Measurements from ENCODE around the gene PLA2G4D. TPM values are rescaled to one million over a fixed set of nuclear protein-coding genes. Genes with fewer than 3 reads are reported as not detected.

Gene PLA2G4D
- total RNA-seq, 2 experiments from 2014 or later = not detected

- intact Hi-C loops (cut with DNase I, micrococcal nuclease) = no loop called here
- no peaks in the 10 kb centered on the region for H3K4me1 Mint-ChIP-seq
- ChIA-PET POLR2A (interaction anchor here (0.6 kb wide), 1 partner anchor 14 kb away, joined by 7 read pairs; no protein-coding TSS in a partner anchor), CTCF (interaction anchor here (0.6 to 1.3 kb wide), 5 partner anchors 25 to 575 kb away, joined by 3 to 4 read pairs (median 3); no protein-coding TSS in a partner anchor)
- H3K36me3 Mint-ChIP-seq (ENCODE audit: low read depth) = no peaks in the 10 kb centered on the region
- DNase-seq (no peak), ATAC-seq (no peak)
- no peak overlapping the region for H3K27ac Mint-ChIP-seq
- H3K4me3 Mint-ChIP-seq = no peak overlapping the region
- H3K9me3 Mint-ChIP-seq (ENCODE audit: low read depth) = no peaks in the 10 kb centered on the region
- no peaks in the 10 kb centered on the region for H3K27me3 Mint-ChIP-seq
Measured at GRCh38 chr15:42050484-42051255, 43.7 kb downstream of the PLA2G4D start.

- intact Hi-C loops (cut with DNase I, micrococcal nuclease) = no loop called here
- ChIA-PET POLR2A (no interaction called here), CTCF (interaction anchor here (0.6 to 1.2 kb wide), 3 partner anchors 8 to 53 kb away, joined by 3 read pairs; no protein-coding TSS in a partner anchor)
- Mint-ChIP-seq H3K9me3 (ENCODE audit: low read depth) (no peaks in the 10 kb centered on the region), H3K27me3 (no peaks in the 10 kb centered on the region), H3K27ac (no peak overlapping the region), H3K36me3 (ENCODE audit: low read depth) (no peaks in the 10 kb centered on the region), H3K4me1 (no peaks in the 10 kb centered on the region), H3K4me3 (no peak overlapping the region)
- ATAC-seq (no peak), DNase-seq (no peak)
Measured at GRCh38 chr15:42048821-42049200, 45.6 kb downstream of the PLA2G4D start.

- ChIA-PET CTCF (interaction anchor here (0.6 to 1.2 kb wide), 3 partner anchors 8 to 52 kb away, joined by 3 read pairs; no protein-coding TSS in a partner anchor), POLR2A (interaction anchor here (0.5 kb wide), 2 partner anchors 221 to 272 kb away, joined by 3 to 4 read pairs; no protein-coding TSS in a partner anchor)
- no peaks in the 10 kb centered on the region for H3K36me3 Mint-ChIP-seq (ENCODE audit: low read depth)
- intact Hi-C loops (cut with DNase I, micrococcal nuclease) = no loop called here
- no peak overlapping the region for H3K4me3 Mint-ChIP-seq
- H3K4me1 Mint-ChIP-seq = no peaks in the 10 kb centered on the region
- H3K27me3 Mint-ChIP-seq = no peaks in the 10 kb centered on the region
- DNase-seq = no peak
- H3K9me3 Mint-ChIP-seq (ENCODE audit: low read depth) = no peaks in the 10 kb centered on the region
- H3K27ac Mint-ChIP-seq = no peak overlapping the region
- no peak for ATAC-seq
Measured at GRCh38 chr15:42048080-42048820, 46.1 kb downstream of the PLA2G4D start.

- ChIA-PET POLR2A (no interaction called here), CTCF (interaction anchor here (1.9 kb wide), 1 partner anchor 10 kb away, joined by 6 read pairs; no protein-coding TSS in a partner anchor)
Measured at GRCh38 chr15:42046597-42046996, 47.8 kb downstream of the PLA2G4D start.

GRCh38 chr15:42045211-42045615, 49.1 kb downstream of the PLA2G4D start:
- CTCF ChIA-PET = interaction anchor here (0.6 to 1.9 kb wide), 3 partner anchors 12 to 1908 kb away, joined by 3 to 6 read pairs (median 3); no protein-coding TSS in a partner anchor
- intact Hi-C loops (cut with DNase I, micrococcal nuclease) = no loop called here
- no peak for ATAC-seq

More at GRCh38 chr15:42046597-42046996, 47.8 kb downstream of the PLA2G4D start:
- peaks cover under 1% of the 10 kb centered on the region for H3K27me3 Mint-ChIP-seq
- intact Hi-C loops (cut with DNase I, micrococcal nuclease) = no loop called here
- H3K36me3 Mint-ChIP-seq (ENCODE audit: low read depth) = no peaks in the 10 kb centered on the region
- no peak overlapping the region for H3K27ac Mint-ChIP-seq
- ATAC-seq (no peak), DNase-seq (no peak)
- no peaks in the 10 kb centered on the region for H3K9me3 Mint-ChIP-seq (ENCODE audit: low read depth)
- no peak overlapping the region for H3K4me3 Mint-ChIP-seq
- no peaks in the 10 kb centered on the region for H3K4me1 Mint-ChIP-seq

GRCh38 chr15:42042602-42043400, 51.6 kb downstream of the PLA2G4D start:
- Mint-ChIP-seq H3K9me3 (ENCODE audit: low read depth) (no peaks in the 10 kb centered on the region), H3K36me3 (ENCODE audit: low read depth) (no peaks in the 10 kb centered on the region), H3K4me3 (no peak overlapping the region), H3K27me3 (peaks cover 2% of the 10 kb centered on the region), H3K4me1 (no peaks in the 10 kb centered on the region), H3K27ac (no peak overlapping the region)
- POLR2A ChIA-PET = no interaction called here
- intact Hi-C loops (cut with DNase I, micrococcal nuclease) = no loop called here
- CTCF ChIA-PET = interaction anchor here (0.7 to 1.3 kb wide), 3 partner anchors 42 to 83 kb away, joined by 3 read pairs; no protein-coding TSS in a partner anchor
- peak; percentile 16 for ATAC-seq
- no peak for DNase-seq

More at GRCh38 chr15:42045211-42045615, 49.1 kb downstream of the PLA2G4D start:
- H3K4me3 Mint-ChIP-seq = no peak overlapping the region
- H3K9me3 Mint-ChIP-seq (ENCODE audit: low read depth) = no peaks in the 10 kb centered on the region
- peaks cover 2% of the 10 kb centered on the region for H3K27me3 Mint-ChIP-seq
- no peak for DNase-seq
- POLR2A ChIA-PET = no interaction called here
- no peak overlapping the region for H3K27ac Mint-ChIP-seq
- H3K36me3 Mint-ChIP-seq (ENCODE audit: low read depth) = no peaks in the 10 kb centered on the region
- no peaks in the 10 kb centered on the region for H3K4me1 Mint-ChIP-seq

GRCh38 chr15:42038401-42038800, 56.0 kb downstream of the PLA2G4D start:
- POLR2A ChIA-PET = no interaction called here
- Mint-ChIP-seq H3K4me1 (peaks cover 7% of the 10 kb centered on the region), H3K9me3 (ENCODE audit: low read depth) (no peaks in the 10 kb centered on the region), H3K36me3 (ENCODE audit: low read depth) (no peaks in the 10 kb centered on the region), H3K27me3 (peaks cover 2% of the 10 kb centered on the region), H3K27ac (no peak overlapping the region), H3K4me3 (no peak overlapping the region)
- DNase-seq (no peak), ATAC-seq (no peak)
- CTCF ChIA-PET = interaction anchor here (1.0 kb wide), 1 partner anchor 48 kb away, joined by 3 read pairs; no protein-coding TSS in a partner anchor
- intact Hi-C loops (cut with DNase I, micrococcal nuclease) = no loop called here

- H3K9me3 Mint-ChIP-seq (ENCODE audit: low read depth) = no peaks in the 10 kb centered on the region
- peaks cover 11% of the 10 kb centered on the region for H3K4me1 Mint-ChIP-seq
- intact Hi-C loops (cut with DNase I, micrococcal nuclease) = no loop called here
- CTCF ChIA-PET = interaction anchor here (0.6 to 0.9 kb wide), 4 partner anchors 15 to 1241 kb away, joined by 3 to 5 read pairs (median 3); no protein-coding TSS in a partner anchor
- DNase-seq = no peak
- POLR2A ChIA-PET = interaction anchor here (0.5 kb wide), 1 partner anchor 174 kb away, joined by 7 read pairs; no protein-coding TSS in a partner anchor
- no peak overlapping the region for H3K27ac Mint-ChIP-seq
- H3K36me3 Mint-ChIP-seq (ENCODE audit: low read depth) = no peaks in the 10 kb centered on the region
- no peak for ATAC-seq
- no peak overlapping the region for H3K4me3 Mint-ChIP-seq
- peaks cover 2% of the 10 kb centered on the region for H3K27me3 Mint-ChIP-seq
Measured at GRCh38 chr15:42037656-42038055, 56.7 kb downstream of the PLA2G4D start.

- Mint-ChIP-seq H3K27ac (no peak overlapping the region), H3K36me3 (ENCODE audit: low read depth) (no peaks in the 10 kb centered on the region), H3K27me3 (peaks cover 2% of the 10 kb centered on the region), H3K9me3 (ENCODE audit: low read depth) (no peaks in the 10 kb centered on the region), H3K4me1 (peaks cover 11% of the 10 kb centered on the region), H3K4me3 (no peak overlapping the region)
- ATAC-seq (no peak), DNase-seq (no peak)
- CTCF ChIA-PET = interaction anchor here (0.6 to 0.9 kb wide), 4 partner anchors 15 to 1241 kb away, joined by 3 to 5 read pairs (median 3); no protein-coding TSS in a partner anchor
- POLR2A ChIA-PET = interaction anchor here (0.7 kb wide), 1 partner anchor 26 kb away, joined by 4 read pairs; no protein-coding TSS in a partner anchor
- intact Hi-C loops (cut with DNase I, micrococcal nuclease) = no loop called here
Measured at GRCh38 chr15:42036966-42037365, 57.4 kb downstream of the PLA2G4D start.

- CTCF ChIA-PET = interaction anchor here (0.6 kb wide), 1 partner anchor 163 kb away, joined by 3 read pairs; no protein-coding TSS in a partner anchor
- H3K27me3 Mint-ChIP-seq = no peaks in the 10 kb centered on the region
- no peak for DNase-seq
- POLR2A ChIA-PET = interaction anchor here (0.7 kb wide), 1 partner anchor 25 kb away, joined by 4 read pairs; no protein-coding TSS in a partner anchor
- H3K36me3 Mint-ChIP-seq (ENCODE audit: low read depth) = no peaks in the 10 kb centered on the region
- ATAC-seq = no peak
- intact Hi-C loops (cut with DNase I, micrococcal nuclease) = no loop called here
- H3K27ac Mint-ChIP-seq = no peak overlapping the region
- H3K4me1 Mint-ChIP-seq = peaks cover 11% of the 10 kb centered on the region
- H3K9me3 Mint-ChIP-seq (ENCODE audit: low read depth) = no peaks in the 10 kb centered on the region
- H3K4me3 Mint-ChIP-seq = no peak overlapping the region
Measured at GRCh38 chr15:42036112-42036905, 58.1 kb downstream of the PLA2G4D start.
